GM23338 (cell line): ENCODE results near the gene EREG.

Experiments used
- CREB1 ChIP-seq: fragments of 250-450 bp; sonication (Bioruptor Pico); IDR thresholded peaks from 2 replicates; pipeline ENCODE4 v1.5.0; 2020; ENCODE audit warnings: low read depth, mild to moderate bottlenecking, moderate library complexity
- EZH2 ChIP-seq: fragments of 200-600 bp; sonication (generic); IDR thresholded peaks from one replicate; pipeline ENCODE4 v1.8.0; 2017; ENCODE audit warnings: antibody characterized with exemption, mild to moderate bottlenecking, low read depth; ENCODE audit not compliant: unreplicated experiment
- EZH2phosphoT487 ChIP-seq: fragments of 200-600 bp; sonication (generic); IDR thresholded peaks from one replicate; pipeline ENCODE4 v1.8.1; 2018; ENCODE audit warnings: antibody characterized with exemption; ENCODE audit not compliant: unreplicated experiment
- JUNB ChIP-seq: IDR thresholded peaks from one replicate; pipeline ENCODE4 v1.6.1; 2016; ENCODE audit warnings: antibody characterized with exemption; ENCODE audit not compliant: unreplicated experiment
- POLR2AphosphoS5 ChIP-seq: IDR thresholded peaks from 2 replicates; pipeline ENCODE4 v1.6.1; 2016; ENCODE audit warnings: antibody characterized with exemption, low read depth
- STAT1 ChIP-seq: IDR thresholded peaks from one replicate; pipeline ENCODE4 v1.6.1; 2016; ENCODE audit warnings: antibody characterized with exemption; ENCODE audit not compliant: unreplicated experiment
- TF ChIP-seq, protein P1 (sequence below), 2 experiments: fragments of 200-600 bp in 1 of 2; sonication (generic) in 1 of 2; conservative IDR thresholded peaks; 2 replicates each; pipeline versions ENCODE4 v1.5.1 to v1.6.1; 2016 to 2017; ENCODE audit warnings: antibody characterized with exemption in 2 of 2, low read depth in 2 of 2, mild to moderate bottlenecking in 2 of 2, moderate library complexity in 1 of 2
- TF ChIP-seq, protein P2 (sequence below): IDR thresholded peaks from one replicate; pipeline ENCODE4 v1.6.1; 2018; ENCODE audit warnings: antibody characterized with exemption; ENCODE audit not compliant: unreplicated experiment

DNA sequence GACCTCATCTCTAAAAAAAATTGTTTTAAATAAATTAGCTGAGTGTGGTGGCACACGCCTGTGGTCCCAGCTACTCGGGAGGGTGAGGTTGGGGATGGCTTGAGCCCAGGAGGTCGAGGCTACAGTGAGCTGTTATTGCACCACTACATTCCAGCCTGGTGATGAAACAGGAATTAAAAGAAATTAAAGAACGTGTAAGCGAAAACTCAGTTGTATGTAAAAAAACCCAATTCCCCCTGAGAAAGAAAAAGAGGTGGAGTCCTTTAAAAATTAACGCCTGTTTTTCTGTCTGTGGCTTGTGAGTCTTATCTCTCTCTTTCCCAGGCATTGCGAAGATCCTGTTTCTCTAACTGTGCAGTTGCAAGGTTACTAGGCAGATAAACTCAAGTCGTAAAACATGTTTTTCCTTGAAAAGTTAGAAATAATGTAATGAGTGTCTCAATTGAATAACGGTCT is 34.6 kb upstream of the EREG start:
- TF ChIP-seq, protein P1, sequence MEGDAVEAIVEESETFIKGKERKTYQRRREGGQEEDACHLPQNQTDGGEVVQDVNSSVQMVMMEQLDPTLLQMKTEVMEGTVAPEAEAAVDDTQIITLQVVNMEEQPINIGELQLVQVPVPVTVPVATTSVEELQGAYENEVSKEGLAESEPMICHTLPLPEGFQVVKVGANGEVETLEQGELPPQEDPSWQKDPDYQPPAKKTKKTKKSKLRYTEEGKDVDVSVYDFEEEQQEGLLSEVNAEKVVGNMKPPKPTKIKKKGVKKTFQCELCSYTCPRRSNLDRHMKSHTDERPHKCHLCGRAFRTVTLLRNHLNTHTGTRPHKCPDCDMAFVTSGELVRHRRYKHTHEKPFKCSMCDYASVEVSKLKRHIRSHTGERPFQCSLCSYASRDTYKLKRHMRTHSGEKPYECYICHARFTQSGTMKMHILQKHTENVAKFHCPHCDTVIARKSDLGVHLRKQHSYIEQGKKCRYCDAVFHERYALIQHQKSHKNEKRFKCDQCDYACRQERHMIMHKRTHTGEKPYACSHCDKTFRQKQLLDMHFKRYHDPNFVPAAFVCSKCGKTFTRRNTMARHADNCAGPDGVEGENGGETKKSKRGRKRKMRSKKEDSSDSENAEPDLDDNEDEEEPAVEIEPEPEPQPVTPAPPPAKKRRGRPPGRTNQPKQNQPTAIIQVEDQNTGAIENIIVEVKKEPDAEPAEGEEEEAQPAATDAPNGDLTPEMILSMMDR (conservative IDR thresholded peaks at IDR 0.05; ENCODE audit: low read depth in 2 of 2): no peak
- no peak for TF ChIP-seq POLR2AphosphoS5
- no peak for TF ChIP-seq EZH2
- TF ChIP-seq EZH2phosphoT487: no peak
- TF ChIP-seq JUNB: no peak
- no peak for TF ChIP-seq STAT1
- TF ChIP-seq, protein P2, sequence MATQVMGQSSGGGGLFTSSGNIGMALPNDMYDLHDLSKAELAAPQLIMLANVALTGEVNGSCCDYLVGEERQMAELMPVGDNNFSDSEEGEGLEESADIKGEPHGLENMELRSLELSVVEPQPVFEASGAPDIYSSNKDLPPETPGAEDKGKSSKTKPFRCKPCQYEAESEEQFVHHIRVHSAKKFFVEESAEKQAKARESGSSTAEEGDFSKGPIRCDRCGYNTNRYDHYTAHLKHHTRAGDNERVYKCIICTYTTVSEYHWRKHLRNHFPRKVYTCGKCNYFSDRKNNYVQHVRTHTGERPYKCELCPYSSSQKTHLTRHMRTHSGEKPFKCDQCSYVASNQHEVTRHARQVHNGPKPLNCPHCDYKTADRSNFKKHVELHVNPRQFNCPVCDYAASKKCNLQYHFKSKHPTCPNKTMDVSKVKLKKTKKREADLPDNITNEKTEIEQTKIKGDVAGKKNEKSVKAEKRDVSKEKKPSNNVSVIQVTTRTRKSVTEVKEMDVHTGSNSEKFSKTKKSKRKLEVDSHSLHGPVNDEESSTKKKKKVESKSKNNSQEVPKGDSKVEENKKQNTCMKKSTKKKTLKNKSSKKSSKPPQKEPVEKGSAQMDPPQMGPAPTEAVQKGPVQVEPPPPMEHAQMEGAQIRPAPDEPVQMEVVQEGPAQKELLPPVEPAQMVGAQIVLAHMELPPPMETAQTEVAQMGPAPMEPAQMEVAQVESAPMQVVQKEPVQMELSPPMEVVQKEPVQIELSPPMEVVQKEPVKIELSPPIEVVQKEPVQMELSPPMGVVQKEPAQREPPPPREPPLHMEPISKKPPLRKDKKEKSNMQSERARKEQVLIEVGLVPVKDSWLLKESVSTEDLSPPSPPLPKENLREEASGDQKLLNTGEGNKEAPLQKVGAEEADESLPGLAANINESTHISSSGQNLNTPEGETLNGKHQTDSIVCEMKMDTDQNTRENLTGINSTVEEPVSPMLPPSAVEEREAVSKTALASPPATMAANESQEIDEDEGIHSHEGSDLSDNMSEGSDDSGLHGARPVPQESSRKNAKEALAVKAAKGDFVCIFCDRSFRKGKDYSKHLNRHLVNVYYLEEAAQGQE: no peak
- no peak for TF ChIP-seq CREB1
